Stimulated activated CD4-positive, alpha-beta T cell treated with anti-CD3 and anti-CD28 coated beads, TNF-alpha, amount 100 ng/mL, for 1 hour (primary cell): ENCODE measurements around the gene SLC7A4.

Source experiments
- DNase-seq, 3 donors: peaks; one replicate each; pipeline ENCODE4 v3.0.0-alpha.2; 2020; ENCODE audit warnings: low read depth in 3 of 3, low spot score in 1 of 3

Gene SLC7A4

DNA sequence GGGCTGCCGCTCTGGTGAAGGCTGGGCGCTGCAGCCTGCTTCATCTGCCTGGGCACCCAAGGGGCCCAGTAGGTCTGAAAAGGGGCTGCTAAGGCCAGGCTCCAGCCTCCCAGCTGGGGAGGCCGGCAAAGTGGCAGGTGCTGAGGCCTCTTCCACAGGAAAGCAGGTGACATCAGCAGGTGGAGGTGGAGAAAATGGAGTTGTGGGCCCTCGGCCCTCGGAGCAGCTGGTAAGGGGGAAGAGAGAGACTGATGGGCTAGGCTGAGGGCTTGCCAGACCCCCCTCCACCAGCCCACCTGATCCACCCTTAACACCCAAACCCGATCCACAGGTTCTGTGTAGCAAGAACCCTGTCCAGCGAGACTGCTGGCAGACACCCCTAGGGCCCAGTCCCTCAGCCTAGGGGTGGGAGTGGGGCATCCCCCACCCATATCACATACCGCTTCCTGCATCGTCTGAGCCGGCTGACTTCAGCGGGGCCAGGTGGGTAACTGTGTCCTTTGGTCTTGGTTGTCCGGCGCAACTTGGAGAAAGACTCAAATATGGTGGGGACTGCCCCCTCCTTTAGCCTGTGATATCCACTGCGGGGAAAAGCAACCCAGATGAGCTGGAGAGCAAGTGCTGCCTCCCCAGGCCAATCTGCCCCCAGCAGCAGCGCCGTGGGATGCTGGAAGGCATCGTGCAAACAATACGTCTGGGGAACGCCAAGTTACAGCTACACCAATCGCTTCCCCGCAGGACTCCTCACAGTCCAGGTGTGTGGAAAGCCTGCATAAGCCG is 32.0 kb downstream of the SLC7A4 start:
- no peak for DNase-seq

DNA sequence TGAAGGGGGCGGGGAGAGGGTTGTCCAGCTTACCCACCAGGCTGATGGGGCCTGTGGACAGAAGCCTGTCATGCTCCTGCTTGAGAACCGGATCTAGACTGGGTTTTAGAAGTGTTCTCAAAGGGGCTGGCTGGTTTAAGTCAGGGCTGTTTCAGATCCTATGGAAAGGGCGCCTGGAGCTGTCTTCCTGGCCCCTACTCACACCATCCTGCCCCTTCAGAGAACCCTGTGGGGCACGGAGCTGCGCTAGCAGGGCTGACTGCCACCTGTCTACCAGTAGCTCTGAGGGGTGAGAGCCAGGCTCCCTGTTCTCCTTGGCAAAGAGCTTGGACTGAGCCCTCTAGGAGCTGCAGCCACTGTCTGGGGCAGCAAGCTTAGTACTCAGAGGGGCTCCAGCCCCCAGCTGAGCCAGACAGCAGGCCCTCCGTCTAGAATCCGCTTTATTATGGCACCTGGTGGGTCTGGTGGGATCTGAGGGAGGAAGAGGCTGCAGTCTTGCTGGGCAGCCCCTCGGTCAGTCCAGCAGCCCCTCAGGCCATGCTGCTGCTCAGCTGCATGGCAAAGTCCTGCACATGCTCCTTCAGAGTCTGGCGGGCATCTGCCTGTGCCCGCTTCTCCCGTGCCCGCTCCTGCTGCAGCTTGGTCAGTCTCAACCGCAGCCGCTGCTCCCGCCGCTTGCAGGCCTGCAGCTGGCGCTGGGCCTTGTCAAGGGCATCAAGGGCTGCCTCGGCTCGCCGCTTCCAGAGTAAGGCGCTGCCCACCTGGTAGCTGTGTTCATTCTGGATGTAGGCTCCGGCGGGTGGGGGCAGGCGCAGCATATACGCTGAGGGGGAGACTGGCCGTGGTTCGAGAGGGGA is 32.8 kb downstream of the SLC7A4 start:
- DNase-seq: no peak

GRCh38 chr22:20998411-20999336 is 33.7 kb downstream of the SLC7A4 start:
- DNase-seq: no peak

DNA sequence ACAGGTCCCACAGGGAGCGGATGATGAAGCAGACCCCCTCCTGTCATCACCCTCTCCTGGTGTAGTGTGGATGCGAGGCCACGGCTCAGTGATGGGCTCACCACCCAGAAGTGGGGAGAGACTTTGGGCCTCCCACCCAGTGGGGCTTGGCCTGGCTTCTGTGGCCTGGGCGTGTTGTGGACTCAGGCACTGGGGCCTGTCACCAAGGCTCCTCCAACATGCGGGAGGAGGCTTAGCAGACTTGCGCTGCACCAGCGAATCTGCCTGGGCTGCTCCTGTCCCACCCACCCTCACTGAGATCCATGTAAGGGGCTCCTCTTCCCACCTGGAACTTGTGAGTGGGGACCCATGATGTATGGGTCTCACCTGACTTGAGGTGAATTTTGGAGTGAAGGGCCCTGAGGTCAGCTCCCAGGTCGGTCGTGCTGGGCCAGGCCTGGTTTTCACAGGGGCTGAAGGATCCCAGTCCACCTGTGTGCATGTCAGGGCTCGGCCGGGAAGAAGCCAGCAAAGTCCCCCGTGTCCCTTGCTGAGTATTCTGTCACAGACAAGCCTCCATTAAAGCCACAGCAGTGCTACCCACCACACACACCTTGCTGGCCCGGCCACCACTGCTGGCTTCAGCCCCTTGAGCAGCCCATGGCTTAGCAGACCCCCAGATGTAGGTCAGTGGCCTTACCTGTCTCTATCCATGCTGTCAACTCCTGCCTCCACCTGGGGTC is 34.7 kb downstream of the SLC7A4 start:
- no peak for DNase-seq

GRCh38 chr22:20996598-20997535 is 35.5 kb downstream of the SLC7A4 start:
- DNase-seq: no peak

- DNase-seq: no peak
These were observed 36.3 kb downstream of the SLC7A4 start for GRCh38 chr22:20996031-20996410.

DNA sequence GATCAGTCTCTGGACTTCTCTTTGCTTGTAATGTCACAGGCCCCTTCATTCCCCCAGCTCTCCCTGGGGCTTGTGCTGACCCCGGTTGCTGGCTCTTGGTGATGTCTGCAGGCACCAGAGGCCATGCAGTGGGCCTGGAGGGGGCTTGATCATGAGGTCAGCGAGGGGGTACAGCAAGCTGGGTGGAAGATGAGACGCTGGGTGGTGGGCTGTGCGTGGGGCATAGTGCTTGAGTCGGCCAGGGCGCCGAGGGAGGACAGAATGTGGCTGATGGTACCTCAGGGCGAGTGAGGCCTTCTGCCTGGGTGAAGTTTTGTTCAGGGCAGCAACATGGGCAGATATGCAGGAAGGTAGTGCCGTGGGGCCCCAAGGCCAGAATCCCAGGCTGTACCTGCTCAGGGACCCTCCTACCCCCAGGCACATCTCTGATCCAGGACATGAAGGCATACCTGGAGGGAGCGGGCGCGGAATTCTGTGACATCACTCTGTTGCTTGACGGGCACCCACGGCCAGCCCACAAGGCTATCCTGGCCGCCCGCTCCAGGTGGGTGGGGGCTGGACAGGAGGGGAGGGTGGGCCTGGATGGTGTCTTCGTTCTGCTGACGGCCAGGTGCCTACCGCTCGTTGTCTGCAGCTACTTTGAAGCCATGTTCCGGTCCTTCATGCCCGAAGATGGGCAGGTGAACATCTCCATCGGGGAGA is 36.9 kb downstream of the SLC7A4 start:
- DNase-seq: no peak

GRCh38 chr22:20994902-20995241 is 37.5 kb downstream of the SLC7A4 start:
- DNase-seq: no peak

DNA sequence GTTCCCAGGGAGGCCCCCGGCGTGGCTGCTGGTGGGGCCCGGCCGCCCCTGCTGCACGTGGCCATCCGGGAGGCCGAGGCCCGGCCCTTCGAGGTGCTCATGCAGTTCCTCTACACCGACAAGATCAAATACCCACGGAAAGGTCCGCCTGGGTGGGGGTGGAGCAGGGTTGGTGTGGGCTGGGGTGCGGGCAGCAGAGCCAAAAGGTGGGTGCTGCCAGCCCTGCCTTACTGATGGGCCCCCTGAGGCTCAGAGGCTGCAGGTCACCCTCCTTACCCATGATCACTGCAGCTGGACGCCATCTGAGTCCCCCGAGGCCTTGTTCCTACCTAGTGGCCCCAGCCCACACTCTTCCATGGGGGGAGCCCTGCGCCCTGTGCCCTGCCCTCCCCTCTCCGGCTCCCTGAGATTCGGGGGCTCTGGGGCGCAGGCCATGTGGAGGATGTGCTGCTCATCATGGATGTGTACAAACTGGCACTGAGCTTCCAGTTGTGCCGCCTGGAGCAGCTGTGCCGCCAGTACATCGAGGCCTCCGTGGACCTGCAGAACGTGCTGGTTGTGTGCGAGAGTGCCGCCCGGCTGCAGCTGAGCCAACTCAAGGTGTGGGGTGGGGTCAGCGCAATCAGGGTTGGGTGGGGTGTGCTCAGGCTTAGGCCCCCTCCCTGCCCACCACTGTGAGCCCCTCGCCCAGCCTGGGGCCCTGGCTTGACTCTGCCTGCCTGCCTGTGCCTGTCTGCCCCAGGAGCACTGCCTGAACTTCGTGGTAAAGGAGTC is 38.0 kb downstream of the SLC7A4 start:
- DNase-seq: no peak

GRCh38 chr22:20993304-20994127 is 38.8 kb downstream of the SLC7A4 start:
- no peak for DNase-seq

- no peak for DNase-seq
These were observed 39.7 kb downstream of the SLC7A4 start for GRCh38 chr22:20992456-20993303.

- no peak for DNase-seq
These were observed 40.3 kb downstream of the SLC7A4 start for GRCh38 chr22:20992056-20992442.

DNA sequence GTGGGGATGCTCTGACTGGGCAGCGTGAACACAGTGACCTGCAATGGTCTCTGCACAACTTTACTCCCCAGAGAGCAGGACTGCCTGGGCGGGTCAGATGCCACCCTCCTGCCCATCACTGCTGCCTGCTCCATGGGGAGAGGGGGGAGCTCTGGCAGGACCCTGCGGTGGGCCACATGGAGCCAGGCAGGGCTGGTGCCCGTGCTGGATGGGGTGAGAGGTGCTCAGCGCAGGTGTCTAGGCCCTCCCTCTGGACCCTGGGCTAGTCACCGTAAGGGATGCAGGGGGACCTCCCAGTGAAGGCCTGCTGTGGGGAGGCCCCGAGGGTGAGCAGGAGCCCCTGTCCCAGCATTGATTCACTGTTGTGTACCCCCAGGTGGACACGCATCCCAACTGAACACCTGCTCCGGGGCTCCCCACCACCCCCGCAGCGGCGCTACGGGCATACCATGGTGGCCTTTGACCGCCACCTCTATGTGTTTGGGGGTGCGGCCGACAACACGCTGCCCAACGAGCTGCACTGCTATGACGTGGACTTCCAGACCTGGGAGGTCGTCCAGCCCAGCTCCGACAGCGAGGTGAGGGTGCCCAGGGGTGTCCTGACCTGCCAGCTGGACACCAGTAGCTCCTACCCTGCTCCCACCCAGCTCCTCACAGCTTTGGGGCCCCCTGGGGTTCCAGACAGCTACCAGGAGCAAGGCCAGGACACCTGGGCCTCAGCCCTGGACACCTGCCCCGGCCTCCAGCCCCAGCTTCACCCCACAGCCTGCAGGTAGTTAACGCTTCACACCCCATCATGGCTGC is 40.9 kb downstream of the SLC7A4 start:
- DNase-seq: no peak

DNA sequence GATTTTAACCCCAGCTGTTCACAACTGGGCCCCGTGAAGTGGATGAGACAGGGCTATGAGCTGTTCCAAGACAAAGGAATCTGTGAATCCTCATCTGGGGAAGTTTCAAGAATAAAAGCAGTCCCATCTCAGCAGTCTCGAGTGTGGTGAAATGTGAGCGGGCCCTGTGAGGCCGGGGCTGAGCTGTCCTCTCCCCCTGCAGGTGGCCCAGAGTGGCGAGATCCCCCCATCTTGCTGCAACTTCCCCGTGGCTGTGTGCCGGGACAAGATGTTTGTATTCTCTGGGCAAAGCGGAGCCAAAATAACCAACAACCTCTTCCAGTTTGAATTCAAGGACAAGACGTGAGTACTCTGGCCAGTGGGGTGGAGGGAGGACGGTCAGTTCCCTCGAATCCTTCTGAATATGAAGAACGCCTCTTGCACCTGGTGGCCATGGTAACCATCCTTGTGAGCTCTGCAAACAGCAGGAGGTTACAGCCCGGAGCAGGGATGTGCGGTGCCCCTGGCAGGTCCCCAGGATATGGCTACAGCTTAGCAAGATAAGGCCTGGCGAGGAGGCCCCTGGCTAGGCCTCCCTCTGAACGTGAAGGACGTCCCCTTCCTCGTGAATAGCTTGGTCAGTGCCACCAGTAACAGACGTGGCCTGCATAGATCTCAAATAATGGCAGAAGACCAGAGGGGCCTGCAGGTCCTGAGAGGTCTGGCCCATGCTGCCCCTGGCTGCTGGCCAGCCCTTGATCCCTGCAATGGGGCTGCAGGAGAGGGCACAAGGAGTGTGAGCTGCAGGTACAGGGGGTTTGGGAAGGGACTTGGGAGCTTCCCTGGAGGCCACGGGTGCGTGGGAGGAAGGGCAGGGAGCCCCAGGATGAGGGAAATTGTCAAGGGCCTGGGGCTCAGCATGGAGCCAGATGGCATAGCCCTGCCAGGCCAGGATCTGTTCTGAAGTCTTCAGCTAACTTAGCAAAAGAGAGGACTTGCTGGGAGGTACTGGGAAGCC is 41.9 kb downstream of the SLC7A4 start:
- DNase-seq: no peak
